H9 (cell line): ENCODE results near the gene P2RX2. TPM values are rescaled to one million over a fixed set of nuclear protein-coding genes. Genes with fewer than 3 reads are reported as not detected.

Experiments
- DNase-seq: peaks from one replicate; pipeline ENCODE4 v3.0.0-alpha.2; 2017
- H2AFZ ChIP-seq: one replicate; pipeline ENCODE4 v1.6.1; 2013; ENCODE audit warnings: mild to moderate bottlenecking, low read length, control low read depth, moderate library complexity
- H2AK5ac ChIP-seq: 2 replicates; pipeline ENCODE4 v1.6.1; 2013; ENCODE audit warnings: low read length, control low read depth, mixed read lengths; ENCODE audit not compliant: insufficient read length
- H2BK120ac ChIP-seq: one replicate; pipeline ENCODE4 v1.6.1; 2013; ENCODE audit warnings: low read depth, mild to moderate bottlenecking, low read length, control low read depth, inconsistent platforms; ENCODE audit not compliant: poor library complexity, severe bottlenecking
- H2BK12ac ChIP-seq: 2 replicates; pipeline ENCODE4 v1.6.1; 2013; ENCODE audit warnings: low read length, control low read depth, mixed read lengths, low read depth; ENCODE audit not compliant: insufficient read length
- H2BK15ac ChIP-seq: 2 replicates; pipeline ENCODE4 v1.6.1; 2013; ENCODE audit warnings: low read depth, low read length, control low read depth
- H2BK20ac ChIP-seq: one replicate; pipeline ENCODE4 v1.6.1; 2013; ENCODE audit warnings: low read depth, mild to moderate bottlenecking, low read length, control low read depth, inconsistent platforms; ENCODE audit not compliant: poor library complexity, severe bottlenecking
- H2BK5ac ChIP-seq: 2 replicates; pipeline ENCODE4 v1.6.1; 2013; ENCODE audit warnings: low read length, control low read depth, mixed read lengths; ENCODE audit not compliant: insufficient read length
- H3K14ac ChIP-seq: 2 replicates; pipeline ENCODE4 v1.6.1; 2013; ENCODE audit warnings: low read length, control low read depth; ENCODE audit not compliant: insufficient read depth
- H3K18ac ChIP-seq: 2 replicates; pipeline ENCODE4 v1.6.1; 2013; ENCODE audit warnings: low read depth, mild to moderate bottlenecking, mixed read lengths, low read length, control low read depth; ENCODE audit not compliant: insufficient read length
- H3K23ac ChIP-seq: 2 replicates; pipeline ENCODE4 v1.6.1; 2013; ENCODE audit warnings: low read length, control low read depth, mixed read lengths, low read depth; ENCODE audit not compliant: insufficient read length
- H3K23me2 ChIP-seq: 2 replicates; pipeline ENCODE4 v1.6.1; 2013; ENCODE audit warnings: low read depth, mild to moderate bottlenecking, mixed read lengths, low read length, control low read depth; ENCODE audit not compliant: insufficient read length, poor library complexity, severe bottlenecking
- H3K27ac ChIP-seq: 2 replicates; pipeline ENCODE4 v1.5.1; 2013; ENCODE audit warnings: low read length, control low read depth, mixed read lengths, low read depth; ENCODE audit not compliant: insufficient read length
- H3K27me3 ChIP-seq: 2 replicates; pipeline ENCODE4 v1.6.1; 2013; ENCODE audit warnings: low read length, control low read depth, inconsistent platforms; ENCODE audit not compliant: insufficient read depth
- H3K4ac ChIP-seq: 2 replicates; pipeline ENCODE4 v1.6.1; 2013; ENCODE audit warnings: low read depth, mild to moderate bottlenecking, control low read depth, inconsistent platforms, low read length, moderate library complexity
- H3K4me1 ChIP-seq: 2 replicates; pipeline ENCODE4 v1.6.1; 2013; ENCODE audit warnings: low read length, control low read depth, inconsistent platforms; ENCODE audit not compliant: insufficient read depth
- H3K4me2 ChIP-seq: 2 replicates; pipeline ENCODE4 v1.6.1; 2013; ENCODE audit warnings: low read length, control low read depth, mixed read lengths; ENCODE audit not compliant: insufficient read length, insufficient read depth
- H3K56ac ChIP-seq: 2 replicates; pipeline ENCODE4 v1.6.1; 2013; ENCODE audit warnings: low read depth, mild to moderate bottlenecking, mixed read lengths, low read length, control low read depth; ENCODE audit not compliant: insufficient read length
- H3K79me1 ChIP-seq: 2 replicates; pipeline ENCODE4 v1.6.1; 2013; ENCODE audit warnings: low read depth, mild to moderate bottlenecking, moderate library complexity, low read length, control low read depth, inconsistent platforms; ENCODE audit not compliant: insufficient read depth, poor library complexity, severe bottlenecking
- H3K79me2 ChIP-seq: 2 replicates; pipeline ENCODE4 v1.6.1; 2013; ENCODE audit warnings: low read length, control low read depth, inconsistent platforms; ENCODE audit not compliant: insufficient read depth
- H3K9ac ChIP-seq: 2 replicates; pipeline ENCODE4 v1.6.1; 2013; ENCODE audit warnings: low read length, control low read depth, mixed read lengths; ENCODE audit not compliant: insufficient read length; ENCODE audit errors: extremely low read depth
- H3K9me3 ChIP-seq: one replicate; pipeline ENCODE4 v1.6.1; 2013; ENCODE audit warnings: low read depth, low read length, inconsistent platforms; ENCODE audit not compliant: control insufficient read depth
- H3T11ph ChIP-seq: one replicate; pipeline ENCODE4 v1.6.1; 2013; ENCODE audit warnings: mild to moderate bottlenecking, low read length, control low read depth, inconsistent platforms
- H4K20me1 ChIP-seq: one replicate; pipeline ENCODE4 v1.6.1; 2013; ENCODE audit not compliant: control insufficient read depth, insufficient read length, insufficient read depth
- H4K5ac ChIP-seq: 2 replicates; pipeline ENCODE4 v1.6.1; 2013; ENCODE audit warnings: low read depth, mild to moderate bottlenecking, mixed read lengths, low read length, control low read depth; ENCODE audit not compliant: insufficient read length
- H4K8ac ChIP-seq: replicated peaks from 2 replicates; pipeline ENCODE4 v1.6.1; 2013; ENCODE audit warnings: low read length, control low read depth, mixed read lengths, low read depth; ENCODE audit not compliant: insufficient read length
- H4K91ac ChIP-seq: 2 replicates; pipeline ENCODE4 v1.6.1; 2013; ENCODE audit warnings: low read depth, mild to moderate bottlenecking, moderate library complexity, mixed read lengths, low read length, control low read depth; ENCODE audit not compliant: insufficient read length
- H3K27ac Mint-ChIP-seq, 3 experiments: 2 replicates in 2 of 3; 3 replicates in 1 of 3; pipeline ENCODE4 v1.8.0; 2020 to 2021; ENCODE audit warnings: mixed read lengths in 3 of 3, mild to moderate bottlenecking in 1 of 3, moderate library complexity in 1 of 3
- H3K27me3 Mint-ChIP-seq: 2 replicates; pipeline ENCODE4 v1.8.0; 2021; ENCODE audit warnings: low read depth, mild to moderate bottlenecking, moderate library complexity, mixed read lengths
- H3K36me3 Mint-ChIP-seq, 3 experiments: 2 replicates in 2 of 3; 3 replicates in 1 of 3; pipeline ENCODE4 v1.8.0; 2020 to 2021; ENCODE audit warnings: low read depth in 3 of 3, mixed read lengths in 3 of 3; ENCODE audit not compliant: insufficient read depth in 1 of 3
- H3K4me1 Mint-ChIP-seq, 2 experiments: 2 replicates each; pipeline ENCODE4 v1.8.0; 2020; ENCODE audit warnings: mixed read lengths in 2 of 2
- H3K4me3 Mint-ChIP-seq, 2 experiments: 2 replicates in 1 of 2; 3 replicates in 1 of 2; pipeline ENCODE4 v1.8.0; 2020 to 2021; ENCODE audit warnings: mild to moderate bottlenecking in 2 of 2, mixed read lengths in 2 of 2, moderate library complexity in 1 of 2
- H3K9me3 Mint-ChIP-seq, 2 experiments: 2 replicates in 1 of 2; 3 replicates in 1 of 2; pipeline ENCODE4 v1.8.0; 2020; ENCODE audit warnings: mild to moderate bottlenecking in 2 of 2, mixed read lengths in 2 of 2, moderate library complexity in 1 of 2
- whole genome bisulfite sequencing: extraction: QIAGEN DNeasy Blood & Tissue Kit; methylation state at CpG from one replicate; pipeline ENCODE4 v1.1.7; 2013; ENCODE audit warnings: missing lambda C conversion rate, low lambda C conversion rate, mixed read lengths; ENCODE audit not compliant: insufficient read length; ENCODE audit errors: extremely low coverage; 5-methylcytosine and 5-hydroxymethylcytosine counted together
- total RNA-seq: library from RNA; stranded (reverse); gene quantifications from 2 replicates; pipeline ENCODE4 v1.2.1, GENCODE V29; 2021
- TF ChIP-seq, protein P1 (sequence below): fragments of 200-600 bp; sonication (generic); conservative IDR thresholded peaks from 3 replicates; pipeline ENCODE4 v1.8.0; 2021; ENCODE audit warnings: antibody characterized with exemption, mild to moderate bottlenecking

Gene P2RX2
- total RNA-seq, 1 experiment from 2014 or later, result 1.8 TPM

DNA sequence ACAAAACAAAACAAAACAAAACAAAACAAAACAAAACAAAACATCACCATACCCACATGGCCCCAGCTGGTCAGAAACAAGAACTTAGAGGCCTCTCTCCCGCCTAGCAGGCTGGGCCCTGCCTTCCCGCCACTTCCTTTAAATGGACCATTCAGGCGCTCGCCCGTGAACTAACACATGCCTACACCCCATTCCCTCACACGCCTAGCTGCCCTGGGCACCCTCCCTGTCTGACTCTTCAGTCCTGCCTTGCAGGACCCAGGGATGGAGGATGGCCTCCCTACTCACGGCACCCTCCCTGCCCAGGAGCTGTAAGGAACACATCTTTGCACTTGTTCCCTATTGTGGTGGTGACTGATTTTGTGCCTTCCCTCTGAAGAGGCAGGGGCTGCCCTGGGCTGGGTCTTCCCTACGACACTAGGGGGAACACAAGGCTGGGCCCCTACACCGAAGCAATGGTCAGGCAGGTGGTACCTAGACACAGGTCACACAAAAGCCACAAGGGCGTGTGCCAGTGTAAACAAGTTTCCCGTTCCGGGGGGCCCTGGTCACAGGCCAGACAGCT, 21.5 kb downstream of the P2RX2 start:
- Histone ChIP-seq H3K56ac (no peak overlapping the region), H3K18ac (no peak overlapping the region), H3K79me1 (no peaks in the 10 kb centered on the region), H2BK15ac (no peak overlapping the region), H2AK5ac (no peak overlapping the region), H4K20me1 (no peaks in the 10 kb centered on the region), H3K27me3 (no peaks in the 10 kb centered on the region), H3K23me2 (no peaks in the 10 kb centered on the region), H3K4me2 (no peak overlapping the region), H2BK120ac (no peak overlapping the region), H2BK20ac (no peak overlapping the region), H2BK12ac (no peak overlapping the region), H3K9me3 (no peaks in the 10 kb centered on the region), H3K14ac (no peak overlapping the region), H3K4me1 (no peaks in the 10 kb centered on the region), H3K9ac (no peak overlapping the region), H3K27ac (no peak overlapping the region), H3K4ac (no peak overlapping the region), H3T11ph (no peak overlapping the region), H4K8ac (no peak overlapping the region), H3K79me2 (no peaks in the 10 kb centered on the region), H4K5ac (no peak overlapping the region), H4K91ac (no peak overlapping the region), H2BK5ac (no peak overlapping the region), H3K23ac (no peak overlapping the region), H2AFZ (no peak overlapping the region)
- H3K36me3 Mint-ChIP-seq, result peaks cover 51 to 89% (median 79%) of the 10 kb centered on the region in 3 experiments
- no peak overlapping the region; a peak in 1 of 7 replicates for H3K27ac Mint-ChIP-seq
- DNase-seq, result no peak
- no peaks in the 10 kb centered on the region for H3K27me3 Mint-ChIP-seq
- no CpG with 5 or more reads among the region's 12 CpGs for WGBS
- H3K9me3 Mint-ChIP-seq, result no peaks in the 10 kb centered on the region
- TF ChIP-seq, protein P1, sequence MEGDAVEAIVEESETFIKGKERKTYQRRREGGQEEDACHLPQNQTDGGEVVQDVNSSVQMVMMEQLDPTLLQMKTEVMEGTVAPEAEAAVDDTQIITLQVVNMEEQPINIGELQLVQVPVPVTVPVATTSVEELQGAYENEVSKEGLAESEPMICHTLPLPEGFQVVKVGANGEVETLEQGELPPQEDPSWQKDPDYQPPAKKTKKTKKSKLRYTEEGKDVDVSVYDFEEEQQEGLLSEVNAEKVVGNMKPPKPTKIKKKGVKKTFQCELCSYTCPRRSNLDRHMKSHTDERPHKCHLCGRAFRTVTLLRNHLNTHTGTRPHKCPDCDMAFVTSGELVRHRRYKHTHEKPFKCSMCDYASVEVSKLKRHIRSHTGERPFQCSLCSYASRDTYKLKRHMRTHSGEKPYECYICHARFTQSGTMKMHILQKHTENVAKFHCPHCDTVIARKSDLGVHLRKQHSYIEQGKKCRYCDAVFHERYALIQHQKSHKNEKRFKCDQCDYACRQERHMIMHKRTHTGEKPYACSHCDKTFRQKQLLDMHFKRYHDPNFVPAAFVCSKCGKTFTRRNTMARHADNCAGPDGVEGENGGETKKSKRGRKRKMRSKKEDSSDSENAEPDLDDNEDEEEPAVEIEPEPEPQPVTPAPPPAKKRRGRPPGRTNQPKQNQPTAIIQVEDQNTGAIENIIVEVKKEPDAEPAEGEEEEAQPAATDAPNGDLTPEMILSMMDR, result no peak
- H3K4me3 Mint-ChIP-seq, result no peak overlapping the region
- H3K4me1 Mint-ChIP-seq, result peaks cover 0 to 6% of the 10 kb centered on the region in 2 experiments; a peak in 3 of 4 replicates
